Measurements from ENCODE around the gene CYREN. TPM values are rescaled to one million over a fixed set of nuclear protein-coding genes. Genes with fewer than 3 reads are reported as not detected.

CYREN gene
- total RNA-seq, 2 donors from 2014 or later: 25.5 to 31.4 TPM

DNA sequence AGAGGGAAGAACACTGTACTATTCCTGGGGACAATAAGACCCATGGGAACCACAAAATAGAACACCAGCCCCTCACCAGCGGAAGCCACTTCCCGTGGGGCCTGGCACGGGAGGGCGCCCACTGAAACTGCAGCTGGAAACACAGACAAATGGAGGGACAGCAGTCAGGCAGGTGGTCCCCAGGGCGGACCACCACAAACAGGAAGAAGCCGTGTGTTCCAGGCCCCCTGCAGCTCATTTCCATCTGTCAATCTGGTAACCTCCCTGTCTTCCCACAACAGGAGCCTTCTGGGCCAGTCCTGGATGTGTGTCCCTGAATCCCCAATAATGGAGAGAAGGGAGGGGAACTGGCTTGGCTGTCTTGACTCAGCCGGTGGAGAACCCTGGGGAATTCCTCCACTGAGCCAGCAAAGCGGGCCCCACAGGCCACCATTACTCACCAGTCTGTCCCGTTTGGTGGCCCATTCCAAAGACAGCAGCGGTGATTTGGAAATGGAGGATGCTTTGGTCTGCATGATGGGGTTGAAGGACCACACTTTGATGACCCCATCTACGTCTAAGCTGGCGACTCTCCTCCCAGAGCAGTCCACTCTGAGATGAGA, 24.1 kb upstream of the CYREN start:
- H3K27me3 ChIP-seq: no peaks in the 10 kb centered on the region
- H3K9me3 ChIP-seq: no peaks in the 10 kb centered on the region
- no peak overlapping the region for H3K4me3 ChIP-seq
- DNase-seq (ENCODE audit: low spot score): peak; percentile 32
- TF ChIP-seq, protein P1, sequence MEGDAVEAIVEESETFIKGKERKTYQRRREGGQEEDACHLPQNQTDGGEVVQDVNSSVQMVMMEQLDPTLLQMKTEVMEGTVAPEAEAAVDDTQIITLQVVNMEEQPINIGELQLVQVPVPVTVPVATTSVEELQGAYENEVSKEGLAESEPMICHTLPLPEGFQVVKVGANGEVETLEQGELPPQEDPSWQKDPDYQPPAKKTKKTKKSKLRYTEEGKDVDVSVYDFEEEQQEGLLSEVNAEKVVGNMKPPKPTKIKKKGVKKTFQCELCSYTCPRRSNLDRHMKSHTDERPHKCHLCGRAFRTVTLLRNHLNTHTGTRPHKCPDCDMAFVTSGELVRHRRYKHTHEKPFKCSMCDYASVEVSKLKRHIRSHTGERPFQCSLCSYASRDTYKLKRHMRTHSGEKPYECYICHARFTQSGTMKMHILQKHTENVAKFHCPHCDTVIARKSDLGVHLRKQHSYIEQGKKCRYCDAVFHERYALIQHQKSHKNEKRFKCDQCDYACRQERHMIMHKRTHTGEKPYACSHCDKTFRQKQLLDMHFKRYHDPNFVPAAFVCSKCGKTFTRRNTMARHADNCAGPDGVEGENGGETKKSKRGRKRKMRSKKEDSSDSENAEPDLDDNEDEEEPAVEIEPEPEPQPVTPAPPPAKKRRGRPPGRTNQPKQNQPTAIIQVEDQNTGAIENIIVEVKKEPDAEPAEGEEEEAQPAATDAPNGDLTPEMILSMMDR (IDR thresholded peaks at IDR 0.05): no peak
- no peaks in the 10 kb centered on the region for H3K4me1 ChIP-seq
- H3K36me3 ChIP-seq: peaks cover 60% of the 10 kb centered on the region
- no peak overlapping the region for H3K27ac ChIP-seq

DNA sequence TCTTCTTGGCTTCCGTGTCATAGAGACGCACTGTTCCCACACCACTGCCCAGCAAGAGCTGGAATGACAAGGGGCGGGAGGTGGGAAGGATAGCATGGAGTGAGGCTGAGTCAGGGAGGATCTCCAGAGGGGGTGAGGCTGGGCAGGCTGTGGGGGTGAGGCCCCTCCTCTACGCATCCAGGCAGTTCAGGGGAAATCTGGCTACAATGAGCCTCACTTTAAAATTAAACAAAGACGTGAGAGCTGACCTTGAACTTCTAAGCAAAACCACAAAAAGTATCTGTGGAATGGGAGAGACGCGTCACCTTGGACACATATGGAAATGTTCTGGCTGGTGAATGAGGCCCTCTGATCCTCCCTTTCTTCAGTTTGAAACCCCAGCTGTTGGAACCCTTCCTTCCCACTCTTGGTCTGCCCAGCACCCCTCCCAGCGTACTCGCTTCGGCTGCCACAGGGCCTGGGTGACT, 23.1 kb upstream of the CYREN start:
- peaks cover 69% of the 10 kb centered on the region for H3K36me3 ChIP-seq
- H3K27me3 ChIP-seq: no peaks in the 10 kb centered on the region
- no peak overlapping the region for H3K27ac ChIP-seq

DNA sequence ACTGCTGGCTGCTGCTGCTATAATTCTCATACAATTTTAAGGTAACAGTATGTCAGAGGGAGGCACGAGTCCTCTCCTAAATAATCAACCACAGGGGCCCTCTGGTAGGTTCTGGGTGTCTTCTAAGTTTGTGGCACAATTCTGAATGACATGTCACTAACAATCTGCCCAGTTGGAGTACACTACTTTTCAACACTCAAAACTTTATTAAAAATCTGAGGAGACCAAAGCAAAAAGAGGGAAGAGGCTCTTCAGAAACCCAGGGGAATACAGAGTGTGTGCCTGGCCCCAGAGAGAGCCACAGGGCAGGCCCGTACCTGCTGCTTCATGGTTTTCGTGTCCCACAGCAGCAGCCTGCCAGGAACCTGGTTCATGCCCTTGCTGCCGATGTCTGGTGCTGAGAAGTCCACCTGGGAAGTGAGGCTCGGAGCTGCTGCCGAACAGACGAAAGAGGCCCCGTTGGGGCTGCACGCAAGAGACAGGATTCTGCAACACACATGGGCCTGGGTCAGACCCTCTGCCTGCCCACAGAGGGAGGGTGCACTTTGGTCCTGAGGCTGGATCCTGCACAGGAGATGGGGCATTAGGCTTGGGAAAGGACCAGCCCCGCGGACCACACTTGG, 22.5 kb upstream of the CYREN start:
- H3K36me3 ChIP-seq: peaks cover 68% of the 10 kb centered on the region
- no peaks in the 10 kb centered on the region for H3K4me1 ChIP-seq
- TF ChIP-seq, protein P1 (IDR thresholded peaks at IDR 0.05): no peak
- no peak overlapping the region for H3K4me3 ChIP-seq
- H3K9me3 ChIP-seq: no peaks in the 10 kb centered on the region
- no peak overlapping the region for H3K27ac ChIP-seq
- peak; percentile 26 for DNase-seq (ENCODE audit: low spot score)
- H3K27me3 ChIP-seq: no peaks in the 10 kb centered on the region

More for the DNA sequence above, 23.1 kb upstream of the CYREN start:
- TF ChIP-seq, protein P1 (IDR thresholded peaks at IDR 0.05): no peak
- no peak overlapping the region for H3K4me3 ChIP-seq
- no peaks in the 10 kb centered on the region for H3K4me1 ChIP-seq
- H3K9me3 ChIP-seq: no peaks in the 10 kb centered on the region
- DNase-seq (ENCODE audit: low spot score): peak; percentile 5

DNA sequence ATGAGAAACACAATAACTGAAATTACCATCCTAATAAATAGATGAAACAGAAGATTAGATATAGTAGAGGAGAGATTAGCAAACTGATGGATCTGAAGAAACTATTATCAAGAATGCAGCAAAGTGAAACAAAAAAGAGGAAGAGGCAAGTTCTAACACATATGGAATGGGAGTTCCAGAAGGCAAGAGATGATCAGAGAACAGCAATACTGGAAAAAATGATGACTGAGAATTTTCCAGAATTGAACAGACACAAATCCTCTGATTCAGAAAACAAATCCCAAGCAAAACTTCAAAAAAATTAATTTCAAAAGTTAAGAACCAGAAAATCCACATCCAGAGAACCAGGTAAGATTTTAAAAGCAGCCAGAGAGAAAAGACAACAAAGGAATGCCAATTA, 20.2 kb upstream of the CYREN start:
- Histone ChIP-seq H3K27ac (no peak overlapping the region), H3K27me3 (no peaks in the 10 kb centered on the region), H3K36me3 (peaks cover 59% of the 10 kb centered on the region), H3K4me3 (no peak overlapping the region), H3K4me1 (no peaks in the 10 kb centered on the region), H3K9me3 (no peaks in the 10 kb centered on the region)
- TF ChIP-seq, protein P1 (IDR thresholded peaks at IDR 0.05): no peak
- no peak for DNase-seq (ENCODE audit: low spot score)

DNA sequence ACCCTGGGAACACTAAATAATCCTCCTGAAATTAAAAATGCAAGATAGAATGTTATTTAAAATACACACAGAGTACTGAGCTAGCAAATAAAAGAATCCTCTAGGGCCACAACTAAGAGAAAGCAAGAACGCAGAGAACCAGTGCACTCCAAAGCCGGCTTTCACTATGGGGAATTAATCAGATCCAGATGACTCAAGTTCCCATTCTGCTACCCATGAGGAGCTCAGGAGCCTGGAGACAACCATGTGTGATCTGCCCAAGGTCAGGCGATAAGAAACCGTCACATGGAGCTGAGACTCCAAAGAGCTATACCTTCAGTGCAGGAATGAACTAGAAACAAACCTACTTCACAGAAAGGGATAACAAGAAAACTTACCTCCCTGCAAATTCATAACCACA, 19.5 kb upstream of the CYREN start:
- H3K27me3 ChIP-seq: no peaks in the 10 kb centered on the region
- DNase-seq (ENCODE audit: low spot score): no peak
- H3K9me3 ChIP-seq: no peaks in the 10 kb centered on the region
- TF ChIP-seq, protein P1 (IDR thresholded peaks at IDR 0.05): no peak
- H3K4me1 ChIP-seq: no peaks in the 10 kb centered on the region
- no peak overlapping the region for H3K4me3 ChIP-seq
- peaks cover 59% of the 10 kb centered on the region for H3K36me3 ChIP-seq
- no peak overlapping the region for H3K27ac ChIP-seq

All from right atrium auricular region (tissue), 2 donors.